Left kidney (tissue), 1 donor: ENCODE measurements around the gene CS. TPM values are rescaled to one million over a fixed set of nuclear protein-coding genes. Genes with fewer than 3 reads are reported as not detected.

ENCODE experiments used
- polyA plus RNA-seq: library from polyadenylated mRNA; unstranded; fragments of 120-200 nt; gene quantifications from one replicate; pipeline ENCODE4 v1.2.1, GENCODE V29; 2013; ENCODE audit not compliant: insufficient read length

The CS gene
- polyA plus RNA-seq, 1 donor = 241 TPM

Other genes with a start within 250 kb of the CS start
- 111 TPM for gene ERBB3, start 220.2 kb downstream of the CS start, polyA plus RNA-seq
- gene PA2G4, start 195.8 kb downstream of the CS start, polyA plus RNA-seq = 164 TPM
- gene RPL41, start 183.7 kb downstream of the CS start, polyA plus RNA-seq = 4,270 TPM
- 5.8 TPM for gene ZC3H10, start 182.1 kb downstream of the CS start, polyA plus RNA-seq
- 81.2 TPM for gene ESYT1, start 172.1 kb downstream of the CS start, polyA plus RNA-seq
- gene MYL6B, start 147.7 kb downstream of the CS start, polyA plus RNA-seq = 155 TPM
- gene MYL6, start 142.0 kb downstream of the CS start, polyA plus RNA-seq = 1,671 TPM
- 160 TPM for gene SMARCC2, start 110.8 kb downstream of the CS start, polyA plus RNA-seq
- 45.4 TPM for gene RNF41, start 78.4 kb downstream of the CS start, polyA plus RNA-seq
- gene NABP2, start 76.0 kb downstream of the CS start, polyA plus RNA-seq = 31.5 TPM
- 51.0 TPM for gene SLC39A5, start 70.3 kb downstream of the CS start, polyA plus RNA-seq
- gene ANKRD52, start 41.9 kb downstream of the CS start, polyA plus RNA-seq = 35.9 TPM
- 23.7 TPM for gene COQ10A, start 33.4 kb downstream of the CS start, polyA plus RNA-seq
- gene CNPY2, start 15.7 kb upstream of the CS start, polyA plus RNA-seq = 157 TPM
- gene PAN2, start 33.7 kb upstream of the CS start, polyA plus RNA-seq = 135 TPM
- 1.2 TPM for gene IL23A, start 38.6 kb upstream of the CS start, polyA plus RNA-seq
- gene STAT2, start 59.8 kb upstream of the CS start, polyA plus RNA-seq = 153 TPM
- 0.08 TPM for gene APOF, start 62.5 kb upstream of the CS start, polyA plus RNA-seq
- 49.1 TPM for gene TIMELESS, start 149.1 kb upstream of the CS start, polyA plus RNA-seq
- gene MIP, start 154.3 kb upstream of the CS start, polyA plus RNA-seq = 0.17 TPM
- 7.2 TPM for gene SPRYD4, start 168.2 kb upstream of the CS start, polyA plus RNA-seq
- 2.7 TPM for gene GLS2, start 187.8 kb upstream of the CS start, polyA plus RNA-seq
- gene RBMS2, start 221.5 kb upstream of the CS start, polyA plus RNA-seq = 36.7 TPM